SK-N-SH (cell line): ENCODE measurements around the gene HMGXB3. TPM values are rescaled to one million over a fixed set of nuclear protein-coding genes. Genes with fewer than 3 reads are reported as not detected.
"Not testable (repeated sequence)": the region's sequence is repeated elsewhere in the genome, so short reads cannot be mapped to it uniquely, and the experiment has no call there.

ENCODE experiments used
- CTCF ChIA-PET: fragments of 300-600, 350-600 bp; formaldehyde crosslinking; extraction: SDS; loops from one replicate; lab custom pipeline; 2021; lab: Yijun Ruan, JAX
- POLR2A ChIA-PET: fragments of 350-600 bp; sonication (Branson Sonifier 250); formaldehyde crosslinking; extraction: SDS; loops from one replicate; lab custom pipeline; 2020; ENCODE audit warnings: antibody characterized with exemption, inconsistent platforms; lab: Yijun Ruan, JAX
- DNase-seq: peaks from one replicate; pipeline ENCODE4 v3.0.0; 2012
- H2AFZ ChIP-seq: fragments of 200-600 bp; sonication (generic); 2 replicates; pipeline ENCODE4 v1.8.1; 2016; ENCODE audit warnings: antibody characterized with exemption, mild to moderate bottlenecking, low read depth
- H3F3A ChIP-seq: fragments of 200-600 bp; sonication (generic); replicated peaks from 2 replicates; pipeline ENCODE3; 2016; ENCODE audit warnings: antibody characterized with exemption, mild to moderate bottlenecking; ENCODE audit not compliant: insufficient read depth
- H3K27ac ChIP-seq, 2 experiments: fragments of 200-500 bp in 1 of 2; fragments of 200-600 bp in 1 of 2; sonication (Bioruptor generic) in 1 of 2; sonication (generic), shearing (Covaris generic) in 1 of 2; 2 replicates each; pipeline versions ENCODE4 v1.5.1 to v1.6.1; 2014 to 2016; ENCODE audit warnings: low read depth in 2 of 2, inconsistent platforms in 1 of 2, low read length in 1 of 2, mild to moderate bottlenecking in 1 of 2, mixed read lengths in 1 of 2
- H3K27me3 ChIP-seq: fragments of 200-600 bp; sonication (generic), shearing (Covaris generic); 2 replicates; pipeline ENCODE4 v1.6.1; 2016; ENCODE audit warnings: mixed run types; ENCODE audit not compliant: insufficient read depth
- H3K36me3 ChIP-seq, 2 experiments: fragments of 200-500 bp in 1 of 2; fragments of 200-600 bp in 1 of 2; sonication (Bioruptor generic) in 1 of 2; sonication (generic) in 1 of 2; replicated peaks in 1 of 2; 2 replicates each; pipeline versions ENCODE3 to v1.5.1; 2014 to 2016; ENCODE audit warnings: low read length in 1 of 2, mild to moderate bottlenecking in 1 of 2; ENCODE audit not compliant: insufficient read depth in 2 of 2, control insufficient read depth in 1 of 2
- H3K4me1 ChIP-seq, 2 experiments: fragments of 200-500 bp in 1 of 2; fragments of 200-600 bp in 1 of 2; sonication (Bioruptor generic) in 1 of 2; sonication (generic), shearing (Covaris generic) in 1 of 2; 2 replicates each; pipeline versions ENCODE4 v1.5.1 to v1.6.1; 2014 to 2016; ENCODE audit warnings: low read depth in 1 of 2, low read length in 1 of 2, mixed run types in 1 of 2; ENCODE audit not compliant: insufficient read depth in 2 of 2, control insufficient read depth in 1 of 2
- H3K4me2 ChIP-seq: fragments of 200-600 bp; sonication (generic), shearing (Covaris generic); 2 replicates; pipeline ENCODE4 v1.6.1; 2017; ENCODE audit warnings: mixed run types
- H3K4me3 ChIP-seq, 2 experiments: fragments of 200-500 bp in 1 of 2; fragments of 200-600 bp in 1 of 2; sonication (Bioruptor generic) in 1 of 2; sonication (generic), shearing (Covaris generic) in 1 of 2; 2 replicates each; pipeline versions ENCODE4 v1.5.1 to v1.8.1; 2014 to 2016; ENCODE audit warnings: low read depth in 2 of 2, inconsistent platforms in 1 of 2, low read length in 1 of 2, mild to moderate bottlenecking in 1 of 2, mixed read lengths in 1 of 2, moderate library complexity in 1 of 2
- H3K79me2 ChIP-seq: fragments of 200-600 bp; sonication (generic); 2 replicates; pipeline ENCODE4 v1.8.1; 2017; ENCODE audit warnings: mild to moderate bottlenecking; ENCODE audit not compliant: insufficient read depth
- H3K9ac ChIP-seq: fragments of 200-600 bp; sonication (generic); 2 replicates; pipeline ENCODE4 v1.6.1; 2017; ENCODE audit warnings: mixed run types
- H3K9me2 ChIP-seq: fragments of 200-600 bp; sonication (generic); 2 replicates; pipeline ENCODE4 v1.6.1; 2017; ENCODE audit warnings: mixed run types
- H3K9me3 ChIP-seq: fragments of 200-600 bp; sonication (generic); 2 replicates; pipeline ENCODE4 v1.6.1; 2017; ENCODE audit warnings: mixed run types, mild to moderate bottlenecking, moderate library complexity
- H4K20me1 ChIP-seq: fragments of 200-600 bp; sonication (generic); 2 replicates; pipeline ENCODE4 v1.6.1; 2017; ENCODE audit warnings: mild to moderate bottlenecking, mixed run types; ENCODE audit not compliant: insufficient read depth
- CTCF ChIP-seq: fragments of 200-600 bp; sonication (generic); IDR thresholded peaks from 2 replicates; pipeline ENCODE4 v1.6.1; 2017; ENCODE audit warnings: antibody characterized with exemption, mild to moderate bottlenecking, moderate library complexity
- ELF1 ChIP-seq: IDR thresholded peaks from 2 replicates; pipeline ENCODE4 v1.4.0; 2012
- EP300 ChIP-seq, 2 experiments: IDR thresholded peaks; 2 replicates each; pipeline versions ENCODE4 v1.4.0 to v1.6.1; 2012; ENCODE audit warnings: borderline replicate concordance in 1 of 2, low read depth in 1 of 2, low read length in 1 of 2
- EZH2phosphoT487 ChIP-seq: fragments of 200-600 bp; sonication (generic); IDR thresholded peaks from 2 replicates; pipeline ENCODE4 v1.6.1; 2017; ENCODE audit warnings: low read depth, mixed run types, mild to moderate bottlenecking, antibody characterized with exemption, moderate library complexity, borderline replicate concordance
- FOSL2 ChIP-seq: IDR thresholded peaks from 2 replicates; pipeline ENCODE4 v1.4.0; 2012; ENCODE audit warnings: low read depth, mild to moderate bottlenecking, moderate library complexity, borderline replicate concordance
- FOXM1 ChIP-seq: IDR thresholded peaks from 2 replicates; pipeline ENCODE4 v1.4.0; 2012; ENCODE audit warnings: low read depth, mild to moderate bottlenecking
- JUND ChIP-seq: IDR thresholded peaks from 2 replicates; pipeline ENCODE4 v1.4.0; 2012
- MAX ChIP-seq: IDR thresholded peaks from 2 replicates; pipeline ENCODE4 v1.4.0; 2012; ENCODE audit warnings: low read depth
- MEF2A ChIP-seq: IDR thresholded peaks from 2 replicates; pipeline ENCODE4 v1.4.0; 2012; ENCODE audit warnings: low read depth, borderline replicate concordance
- NRF1 ChIP-seq: IDR thresholded peaks from 2 replicates; pipeline ENCODE4 v1.6.1; 2012; ENCODE audit warnings: low read depth, mild to moderate bottlenecking, low read length
- POLR2AphosphoS5 ChIP-seq: IDR thresholded peaks from 2 replicates; pipeline ENCODE4 v1.6.1; 2012; ENCODE audit warnings: low read depth, low read length
- RAD21 ChIP-seq: IDR thresholded peaks from 2 replicates; pipeline ENCODE4 v1.6.1; 2012; ENCODE audit warnings: mild to moderate bottlenecking, low read length
- TCF12 ChIP-seq: IDR thresholded peaks from 2 replicates; pipeline ENCODE4 v1.4.0; 2012
- ZBTB33 ChIP-seq: IDR thresholded peaks from 2 replicates; pipeline ENCODE4 v1.4.0; 2012; ENCODE audit warnings: low read depth, borderline replicate concordance
- WGBS: methylation state at CpG from one replicate; pipeline ENCODE4 v1.1.6; 2017; ENCODE audit warnings: low lambda C conversion rate; 5-methylcytosine and 5-hydroxymethylcytosine counted together
- polyA plus RNA-seq, 3 experiments: library from polyadenylated mRNA; depleted of rRNA; stranded (reverse); fragments of >200 nt; gene quantifications; 2 replicates each; pipeline ENCODE4 v1.2.3, GENCODE V29; 2012

HMGXB3 gene
- polyA plus RNA-seq, 1 of the 3 experiments (the other 2 are of a cell fraction): 28.8 TPM

- H3K4me1 ChIP-seq, H3K9ac ChIP-seq, H3K9me3 ChIP-seq, H3K4me3 ChIP-seq, POLR2A ChIA-PET, H3K4me2 ChIP-seq, H2AFZ ChIP-seq, H3K9me2 ChIP-seq, H3K27ac ChIP-seq, H4K20me1 ChIP-seq, H3K27me3 ChIP-seq: not testable (repeated sequence)
- H3K36me3 ChIP-seq: peaks cover 57 to 77% of the 10 kb centered on the region in 2 experiments
- DNase-seq: peak; percentile 7
- peaks cover 12% of the 10 kb centered on the region for H3F3A ChIP-seq
- peaks cover 11% of the 10 kb centered on the region; the same call in 1 of the 2 replicates for H3K79me2 ChIP-seq
- CTCF ChIA-PET: interaction anchor here (1.0 kb wide), 1 partner anchor 19 kb away, joined by 3 read pairs; no protein-coding TSS in a partner anchor
- 94% methylated on average over 10 of the region's 14 CpGs for WGBS
- TF ChIP-seq FOSL2 (0 out of 2 replicates have a peak, but pooled peaks have one; percentile 4), TCF12 (peak; percentile 10; the same call in 1 of the 2 replicates)
These were observed 49.8 kb downstream of the HMGXB3 start for GRCh38 chr5:150050172-150050811.

GRCh38 chr5:150051657-150052195, 51.2 kb downstream of the HMGXB3 start:
- Histone ChIP-seq H3K4me2 (no peak overlapping the region), H3F3A (peaks cover 6% of the 10 kb centered on the region), H2AFZ (no peak overlapping the region), H3K9me2 (no peaks in the 10 kb centered on the region), H3K4me3 (no peak overlapping the region), H3K9ac (no peak overlapping the region), H3K9me3 (no peaks in the 10 kb centered on the region), H3K4me1 (peaks cover 0 to 7% of the 10 kb centered on the region in 2 experiments; a peak in 3 of 4 replicates), H3K27ac (peak overlapping the region in 1 of 2 experiments; percentile 65; a peak in 1 of 4 replicates), H3K27me3 (no peaks in the 10 kb centered on the region), H3K36me3 (peaks cover 51 to 80% of the 10 kb centered on the region in 2 experiments), H3K79me2 (0 out of 2 replicates have a peak, but pooled peaks cover 4% of the 10 kb centered on the region), H4K20me1 (no peaks in the 10 kb centered on the region)
- ChIA-PET POLR2A (no interaction called here), CTCF (no interaction called here)
- 89% methylated on average over 18 of the region's 18 CpGs for WGBS
- TF ChIP-seq ELF1 (no peak), FOXM1 (no peak), EZH2phosphoT487 (no peak), ZBTB33 (no peak), CTCF (no peak), MAX (no peak), JUND (no peak), NRF1 (no peak), RAD21 (no peak), MEF2A (no peak), EP300 (IDR thresholded peaks at IDR 0.05; ENCODE audit: borderline replicate concordance in 1 of 2, low read depth in 1 of 2, low read length in 1 of 2) (no peak), POLR2AphosphoS5 (no peak)
- no peak for DNase-seq
